Stimulated activated CD4-positive, alpha-beta T cell treated with anti-CD3 and anti-CD28 coated beads, Interleukin-1b, Interleukin-23, amount 100 ng/mL, for 1 hour (primary cell): Measurements from ENCODE around the gene GLUD1.
"Not testable (repeated sequence)": the region's sequence is repeated elsewhere in the genome, so short reads cannot be mapped to it uniquely, and the experiment has no call there.

Experiments
- DNase-seq, 2 donors: peaks; one replicate each; pipeline ENCODE4 v3.0.0-alpha.2; 2020; ENCODE audit warnings: low read depth in 2 of 2

Gene GLUD1

GRCh38 chr10:87094373-87095235 lies at the start of gene GLUD1, which contains the start of gene SHLD2:
GLUD1 (minus strand) TSS chr10:87094843; CDS start chr10:87094769, 74 bp downstream.
SHLD2 (plus strand) TSS chr10:87095206; CDS start chr10:87151355, 56,149 bp downstream.
- peak; percentile 64 to 73 for DNase-seq

GRCh38 chr10:87143109-87143418 lies 48.4 kb upstream of the GLUD1 start:
- not testable (repeated sequence) for DNase-seq

GRCh38 chr10:87142230-87143108 lies 47.8 kb upstream of the GLUD1 start:
- DNase-seq, result not testable (repeated sequence)

- DNase-seq, result not testable (repeated sequence)
These were observed 42.8 kb upstream of the GLUD1 start for GRCh38 chr10:87137478-87137877.

- DNase-seq, result not testable (repeated sequence)
These were observed 39.8 kb upstream of the GLUD1 start for GRCh38 chr10:87134440-87134839.

- not testable (repeated sequence) for DNase-seq
These were observed 39.3 kb upstream of the GLUD1 start for GRCh38 chr10:87133936-87134335.

GRCh38 chr10:87132176-87132575 lies 37.5 kb upstream of the GLUD1 start:
- DNase-seq, result not testable (repeated sequence)

GRCh38 chr10:87127607-87128156 lies 33.0 kb upstream of the GLUD1 start:
- not testable (repeated sequence) for DNase-seq

- DNase-seq, result not testable (repeated sequence)
These were observed 32.4 kb upstream of the GLUD1 start for GRCh38 chr10:87127048-87127447.

- not testable (repeated sequence) for DNase-seq
These were observed 28.7 kb upstream of the GLUD1 start for GRCh38 chr10:87123351-87123750.

GRCh38 chr10:87119029-87119428 lies 24.4 kb upstream of the GLUD1 start:
- not testable (repeated sequence) for DNase-seq

- not testable (repeated sequence) for DNase-seq
These were observed 23.5 kb upstream of the GLUD1 start for GRCh38 chr10:87118122-87118521.

GRCh38 chr10:87105446-87106124 lies 10.9 kb upstream of the GLUD1 start:
- DNase-seq, result no peak

- DNase-seq, result not testable (repeated sequence)
These were observed 10.1 kb upstream of the GLUD1 start for GRCh38 chr10:87104727-87105126.

GRCh38 chr10:87101996-87102395 lies 7.4 kb upstream of the GLUD1 start:
- DNase-seq, result no peak

GRCh38 chr10:87095236-87095945 lies 748 bp upstream of the GLUD1 start:
- DNase-seq, result peak; percentile 32 to 40

GRCh38 chr10:87093632-87094372 lies 841 bp downstream of the GLUD1 start:
- peak in 1 of 2 donors; percentile 55 for DNase-seq

- DNase-seq, result no peak
These were observed 1.6 kb downstream of the GLUD1 start for GRCh38 chr10:87092861-87093631.

GRCh38 chr10:87092376-87092860 lies 2.2 kb downstream of the GLUD1 start:
- no peak for DNase-seq
